ENCODE results near the gene KIF2A. TPM values are rescaled to one million over a fixed set of nuclear protein-coding genes. Genes with fewer than 3 reads are reported as not detected.

The KIF2A gene
- total and polyA plus RNA-seq, 2 of the 13 experiments (the other 11 are each of a cell fraction or from before 2014, with no cell fraction given), result 8.5 to 19.2 TPM

GRCh38 chr5:62372600-62372999, 66.6 kb downstream of the KIF2A start:
- ChIA-PET POLR2A (no interaction called here), CTCF (ENCODE audit: low intra/inter-chr PET ratio, low total read pairs) (no interaction called here)
- H3K4me1 ChIP-seq (ENCODE audit: insufficient read depth, low read length), result no peaks in the 10 kb centered on the region
- H3K27ac ChIP-seq (ENCODE audit: extremely low read length, insufficient read depth, low read length), result no peak overlapping the region
- ATAC-seq (no peak), FAIRE-seq (no peak), DNase-seq (ENCODE audit: low spot score) (no peak)
- no peak overlapping the region for H3K4me3 ChIP-seq (replicated peaks in 1 of 3; ENCODE audit: insufficient read depth in 1 of 3, low read depth in 2 of 3, low read length in 3 of 3)
- in situ Hi-C loops (cut with HindIII; ENCODE audit: extremely low pct_ligation_motif_present, low pct_unique_long_range_greater_than_20kb), result no loop called here
- BruUV-seq (replicated peaks), result no TSS peak
- intact Hi-C loops (cut with micrococcal nuclease; ENCODE audit: unreplicated experiment), result no loop called here
- H2AFZ ChIP-seq (ENCODE audit: low read length), result no peak overlapping the region
- H3K36me3 ChIP-seq (replicated peaks in 1 of 2; ENCODE audit: control insufficient read depth in 1 of 2, insufficient read depth in 2 of 2, low read length in 2 of 2), result peaks cover 4 to 12% of the 10 kb centered on the region in 2 experiments; a peak in 4 of 5 replicates
- no peak overlapping the region for H3K9ac ChIP-seq (ENCODE audit: insufficient read depth, low read depth, low read length)
- H4K20me1 ChIP-seq (ENCODE audit: insufficient read depth, low read length), result no peaks in the 10 kb centered on the region
- TF ChIP-seq ATF7 (IDR thresholded peaks at IDR 0.05), result peak; percentile 57
- TF ChIP-seq ATF7 (CRISPR knock-in tag; IDR thresholded peaks at IDR 0.05), result no peak
- TF ChIP-seq TRIM24 (CRISPR knock-in tag; IDR thresholded peaks at IDR 0.05), result no peak
- TF ChIP-seq, protein P1, sequence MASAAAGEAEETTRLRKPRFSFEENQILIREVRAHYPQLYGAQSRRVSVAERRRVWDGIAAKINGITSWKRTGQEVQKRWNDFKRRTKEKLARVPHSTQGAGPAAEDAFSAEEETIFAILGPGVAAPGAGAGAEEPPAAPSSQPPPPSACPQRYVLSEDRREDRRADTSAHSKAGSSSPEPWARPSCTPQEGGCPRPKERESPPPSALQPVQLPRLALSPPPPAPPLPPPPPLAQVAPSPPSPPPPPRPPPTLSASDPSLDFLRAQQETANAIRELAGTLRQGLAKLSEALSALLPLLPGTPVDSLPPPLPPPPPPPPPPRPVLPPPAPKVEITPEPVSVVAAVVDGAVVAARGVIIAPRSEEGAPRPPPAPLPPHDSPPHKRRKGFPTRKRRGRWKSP (CRISPR knock-in tag; IDR thresholded peaks at IDR 0.05), result no peak
- no peaks in the 10 kb centered on the region for H3K79me2 ChIP-seq (ENCODE audit: insufficient read depth, low read length)
- 95% methylated on average over 3 of the region's 3 CpGs for WGBS (ENCODE audit: low lambda C conversion rate)
- H3K27me3 ChIP-seq (ENCODE audit: control insufficient read depth in 1 of 2, insufficient read depth in 2 of 2, low read length in 2 of 2), result no peaks in the 10 kb centered on the region
- H3K9me3 ChIP-seq (ENCODE audit: low read length), result no peaks in the 10 kb centered on the region
- H3K4me2 ChIP-seq (ENCODE audit: low read depth, low read length), result no peak overlapping the region

GRCh38 chr5:62373382-62373781, 67.4 kb downstream of the KIF2A start:
- DNase-seq (ENCODE audit: low spot score) (no peak), FAIRE-seq (no peak), ATAC-seq (no peak)
- intact Hi-C loops (cut with micrococcal nuclease; ENCODE audit: unreplicated experiment), result no loop called here
- 99% methylated on average over 3 of the region's 3 CpGs for WGBS (ENCODE audit: low lambda C conversion rate)
- TF ChIP-seq MTF1 (CRISPR knock-in tag; IDR thresholded peaks at IDR 0.05) (no peak), ATF7 (IDR thresholded peaks at IDR 0.05) (peak; percentile 74), ATF7 (CRISPR knock-in tag; IDR thresholded peaks at IDR 0.05) (no peak), PAX8 (CRISPR knock-in tag; IDR thresholded peaks at IDR 0.05; ENCODE audit: borderline replicate concordance) (no peak), ZNF576 (CRISPR knock-in tag; IDR thresholded peaks at IDR 0.05) (no peak)
- TF ChIP-seq, protein P2, sequence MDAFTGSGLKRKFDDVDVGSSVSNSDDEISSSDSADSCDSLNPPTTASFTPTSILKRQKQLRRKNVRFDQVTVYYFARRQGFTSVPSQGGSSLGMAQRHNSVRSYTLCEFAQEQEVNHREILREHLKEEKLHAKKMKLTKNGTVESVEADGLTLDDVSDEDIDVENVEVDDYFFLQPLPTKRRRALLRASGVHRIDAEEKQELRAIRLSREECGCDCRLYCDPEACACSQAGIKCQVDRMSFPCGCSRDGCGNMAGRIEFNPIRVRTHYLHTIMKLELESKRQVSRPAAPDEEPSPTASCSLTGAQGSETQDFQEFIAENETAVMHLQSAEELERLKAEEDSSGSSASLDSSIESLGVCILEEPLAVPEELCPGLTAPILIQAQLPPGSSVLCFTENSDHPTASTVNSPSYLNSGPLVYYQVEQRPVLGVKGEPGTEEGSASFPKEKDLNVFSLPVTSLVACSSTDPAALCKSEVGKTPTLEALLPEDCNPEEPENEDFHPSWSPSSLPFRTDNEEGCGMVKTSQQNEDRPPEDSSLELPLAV (CRISPR knock-in tag; conservative IDR thresholded peaks at IDR 0.05; ENCODE audit: low read depth), result no peak
- Histone ChIP-seq H3K36me3 (replicated peaks in 1 of 2; ENCODE audit: control insufficient read depth in 1 of 2, insufficient read depth in 2 of 2, low read length in 2 of 2) (peaks cover 4 to 19% of the 10 kb centered on the region in 2 experiments; a peak in 4 of 5 replicates), H2AFZ (ENCODE audit: low read length) (no peak overlapping the region), H3K9me3 (ENCODE audit: low read length) (no peaks in the 10 kb centered on the region), H3K4me2 (ENCODE audit: low read depth, low read length) (no peak overlapping the region), H3K27me3 (ENCODE audit: control insufficient read depth in 1 of 2, insufficient read depth in 2 of 2, low read length in 2 of 2) (no peaks in the 10 kb centered on the region), H3K27ac (ENCODE audit: extremely low read length, insufficient read depth, low read length) (no peak overlapping the region), H3K4me1 (ENCODE audit: insufficient read depth, low read length) (no peaks in the 10 kb centered on the region), H4K20me1 (ENCODE audit: insufficient read depth, low read length) (no peaks in the 10 kb centered on the region), H3K4me3 (replicated peaks in 1 of 3; ENCODE audit: insufficient read depth in 1 of 3, low read depth in 2 of 3, low read length in 3 of 3) (no peak overlapping the region), H3K79me2 (ENCODE audit: insufficient read depth, low read length) (no peaks in the 10 kb centered on the region), H3K9ac (ENCODE audit: insufficient read depth, low read depth, low read length) (no peak overlapping the region)
- POLR2A ChIA-PET, result no interaction called here
- in situ Hi-C loops (cut with HindIII; ENCODE audit: extremely low pct_ligation_motif_present, low pct_unique_long_range_greater_than_20kb), result no loop called here
- CTCF ChIA-PET (ENCODE audit: low intra/inter-chr PET ratio, low total read pairs), result no interaction called here
- BruUV-seq (replicated peaks), result no TSS peak
